Dedifferentiated amniotic fluid mesenchymal stem cell (primary cell): ENCODE results near the gene UQCRFS1.
"Not testable (repeated sequence)": the region's sequence is repeated elsewhere in the genome, so short reads cannot be mapped to it uniquely, and the experiment has no call there.

Experiments used
- DNase-seq: peaks from one replicate; pipeline ENCODE4 v3.0.0-alpha.2; 2016; ENCODE audit errors: extremely low spot score

UQCRFS1 gene

GRCh38 chr19:29215322-29215845 lies 2.4 kb upstream of the UQCRFS1 start:
- no peak for DNase-seq

- DNase-seq: no peak
Measured at GRCh38 chr19:29214411-29214810, 1.5 kb upstream of the UQCRFS1 start.

GRCh38 chr19:29212356-29212647 lies 649 bp downstream of the UQCRFS1 start:
- DNase-seq: no peak

GRCh38 chr19:29211562-29212355 lies 1.2 kb downstream of the UQCRFS1 start:
- DNase-seq: no peak

GRCh38 chr19:29211041-29211440 lies 1.9 kb downstream of the UQCRFS1 start:
- not testable (repeated sequence) for DNase-seq

- DNase-seq: not testable (repeated sequence)
Measured at GRCh38 chr19:29210502-29210901, 2.4 kb downstream of the UQCRFS1 start.

- DNase-seq: not testable (repeated sequence)
Measured at GRCh38 chr19:29207403-29208187, 5.4 kb downstream of the UQCRFS1 start.

- DNase-seq: no peak
Measured at GRCh38 chr19:29206453-29206852, 6.5 kb downstream of the UQCRFS1 start.

- no peak for DNase-seq
Measured at GRCh38 chr19:29202281-29202680, 10.7 kb downstream of the UQCRFS1 start.

GRCh38 chr19:29201855-29202254 lies 11.1 kb downstream of the UQCRFS1 start:
- no peak for DNase-seq

GRCh38 chr19:29194658-29195057 lies 18.3 kb downstream of the UQCRFS1 start:
- no peak for DNase-seq

- DNase-seq: no peak
Measured at GRCh38 chr19:29193155-29193554, 19.8 kb downstream of the UQCRFS1 start.

- DNase-seq: no peak
Measured at GRCh38 chr19:29191005-29191404, 21.9 kb downstream of the UQCRFS1 start.

GRCh38 chr19:29189033-29189360 lies 24.0 kb downstream of the UQCRFS1 start:
- no peak for DNase-seq

- DNase-seq: no peak
Measured at GRCh38 chr19:29188289-29189032, 24.5 kb downstream of the UQCRFS1 start.

GRCh38 chr19:29187676-29188075 lies 25.3 kb downstream of the UQCRFS1 start:
- no peak for DNase-seq

GRCh38 chr19:29185427-29185826 lies 27.5 kb downstream of the UQCRFS1 start:
- no peak for DNase-seq

- no peak for DNase-seq
Measured at GRCh38 chr19:29176981-29177754, 35.8 kb downstream of the UQCRFS1 start.

GRCh38 chr19:29173896-29174295 lies 39.1 kb downstream of the UQCRFS1 start:
- DNase-seq: no peak

- DNase-seq: no peak
Measured at GRCh38 chr19:29172302-29172701, 40.6 kb downstream of the UQCRFS1 start.

- DNase-seq: no peak
Measured at GRCh38 chr19:29171525-29171924, 41.4 kb downstream of the UQCRFS1 start.

GRCh38 chr19:29170554-29170953 lies 42.4 kb downstream of the UQCRFS1 start:
- no peak for DNase-seq
